NT2/D1 (cell line): ENCODE data around the gene CD99L2.

Experiments used
- SUZ12 ChIP-seq: IDR thresholded peaks from 2 replicates; pipeline ENCODE4 v1.6.1; 2011; ENCODE audit not compliant: insufficient read length, insufficient read depth; ENCODE audit errors: extremely low read depth
- ZNF274 ChIP-seq: IDR thresholded peaks from 2 replicates; pipeline ENCODE4 v1.6.1; 2011; ENCODE audit warnings: mild to moderate bottlenecking, low read depth, low read length

- no peak for TF ChIP-seq SUZ12
- TF ChIP-seq ZNF274: no peak
Observed at GRCh38 chrX:150759568-150760416, 138.7 kb downstream of the CD99L2 start.
